ENCODE results near the gene C18orf63.

The C18orf63 gene

DNA sequence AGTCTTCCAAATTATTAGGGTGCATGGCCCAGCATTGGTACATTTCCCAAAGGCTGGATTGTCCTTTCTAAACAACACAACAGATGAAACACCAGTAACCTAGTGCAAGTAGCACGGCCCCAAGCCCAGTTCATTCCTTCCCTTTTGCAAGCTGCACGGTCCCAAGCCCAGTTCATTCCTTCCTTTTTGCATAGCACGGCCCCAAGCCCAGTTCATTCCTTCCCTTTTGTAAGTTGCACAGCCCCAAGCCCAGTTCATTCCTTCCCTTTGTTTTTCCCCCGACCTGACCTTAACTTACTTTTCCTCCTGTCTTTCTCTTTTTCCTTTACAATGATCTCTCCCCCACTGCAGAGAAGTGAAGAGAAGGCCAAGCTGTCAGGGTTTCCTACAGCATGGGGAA lies 60.9 kb downstream of the C18orf63 start:
- in situ Hi-C loops (cut with HindIII; ENCODE audit: low pct_unique_long_range_greater_than_20kb, low sequenced_read_pairs): no loop called here
- TF ChIP-seq JUND (IDR thresholded peaks at IDR 0.05; ENCODE audit: low read depth): no peak
- no peak for DNase-seq (ENCODE audit: low read depth in 1 of 2, low spot score in 1 of 2)

DNA sequence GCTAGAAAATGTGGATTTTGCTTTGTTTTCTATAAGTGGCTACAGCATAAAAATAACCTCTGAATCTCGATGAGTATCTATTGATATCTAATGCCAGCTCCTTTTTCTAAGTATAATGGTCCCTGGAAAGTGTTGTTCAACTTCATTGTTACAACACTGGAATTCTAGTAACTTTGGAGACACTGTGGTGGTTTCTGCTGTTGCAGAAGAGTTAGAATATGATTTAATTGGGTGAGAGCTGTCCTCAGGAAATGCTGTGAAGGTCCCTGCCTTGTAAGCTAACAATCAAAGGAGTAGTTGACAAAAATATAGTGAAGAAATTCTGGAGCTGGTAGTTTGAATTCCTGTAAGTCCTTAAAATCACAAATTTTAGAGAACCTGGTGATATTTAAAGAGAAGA lies 62.1 kb downstream of the C18orf63 start:
- in situ Hi-C loops (cut with HindIII; ENCODE audit: low pct_unique_long_range_greater_than_20kb, low sequenced_read_pairs): no loop called here
- DNase-seq (ENCODE audit: low read depth in 1 of 2, low spot score in 1 of 2): no peak
- TF ChIP-seq JUND (IDR thresholded peaks at IDR 0.05; ENCODE audit: low read depth): no peak

DNA sequence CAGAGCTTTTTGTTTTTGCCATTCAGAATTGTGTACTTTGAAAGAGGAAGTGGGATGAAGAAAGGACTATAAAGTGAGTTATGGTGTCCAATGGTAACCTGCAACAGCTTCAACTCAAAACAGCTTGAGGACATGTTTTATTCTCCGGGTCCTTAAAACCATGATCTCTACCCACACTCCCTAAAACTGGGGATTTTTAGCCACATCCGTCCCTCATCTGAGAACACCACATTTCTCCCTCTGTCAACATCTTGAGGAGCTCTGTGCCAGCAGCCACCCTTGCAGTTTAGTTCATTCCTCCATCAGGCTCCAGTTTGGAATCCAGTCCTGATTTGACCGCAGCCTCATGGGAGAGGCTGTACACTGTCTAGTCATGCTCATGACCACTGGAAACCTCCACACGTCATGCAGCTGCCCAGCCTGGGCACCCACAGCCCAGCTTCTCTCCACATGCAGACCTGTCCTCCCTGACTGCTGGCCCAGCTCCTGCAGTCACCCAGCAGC lies 62.6 kb downstream of the C18orf63 start:
- DNase-seq (ENCODE audit: low read depth in 1 of 2, low spot score in 1 of 2): no peak
- no peak for TF ChIP-seq JUND (IDR thresholded peaks at IDR 0.05; ENCODE audit: low read depth)
- in situ Hi-C loops (cut with HindIII; ENCODE audit: low pct_unique_long_range_greater_than_20kb, low sequenced_read_pairs): no loop called here

DNA sequence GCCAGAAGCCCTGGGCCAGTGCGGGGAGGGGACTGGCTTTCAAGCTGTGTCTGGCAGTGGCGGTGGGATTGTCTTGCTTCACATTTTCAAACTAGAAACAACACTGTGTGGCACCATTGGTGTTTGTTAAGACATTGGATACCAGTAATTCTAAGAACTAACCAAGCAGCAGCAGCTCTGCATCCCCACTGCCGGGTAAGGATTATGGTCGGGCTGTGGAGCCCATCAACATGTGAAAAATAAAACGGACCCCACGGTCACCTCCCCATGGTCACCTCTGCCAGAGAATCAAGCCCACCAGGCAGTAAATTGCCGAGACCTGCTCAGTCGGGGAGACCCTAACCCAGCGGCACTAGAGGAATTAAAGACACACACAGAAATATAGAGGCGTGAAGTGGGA lies 65.3 kb downstream of the C18orf63 start:
- TF ChIP-seq JUND (IDR thresholded peaks at IDR 0.05; ENCODE audit: low read depth): no peak
- in situ Hi-C loops (cut with HindIII; ENCODE audit: low pct_unique_long_range_greater_than_20kb, low sequenced_read_pairs): no loop called here
- DNase-seq (ENCODE audit: low read depth in 1 of 2, low spot score in 1 of 2): no peak

DNA sequence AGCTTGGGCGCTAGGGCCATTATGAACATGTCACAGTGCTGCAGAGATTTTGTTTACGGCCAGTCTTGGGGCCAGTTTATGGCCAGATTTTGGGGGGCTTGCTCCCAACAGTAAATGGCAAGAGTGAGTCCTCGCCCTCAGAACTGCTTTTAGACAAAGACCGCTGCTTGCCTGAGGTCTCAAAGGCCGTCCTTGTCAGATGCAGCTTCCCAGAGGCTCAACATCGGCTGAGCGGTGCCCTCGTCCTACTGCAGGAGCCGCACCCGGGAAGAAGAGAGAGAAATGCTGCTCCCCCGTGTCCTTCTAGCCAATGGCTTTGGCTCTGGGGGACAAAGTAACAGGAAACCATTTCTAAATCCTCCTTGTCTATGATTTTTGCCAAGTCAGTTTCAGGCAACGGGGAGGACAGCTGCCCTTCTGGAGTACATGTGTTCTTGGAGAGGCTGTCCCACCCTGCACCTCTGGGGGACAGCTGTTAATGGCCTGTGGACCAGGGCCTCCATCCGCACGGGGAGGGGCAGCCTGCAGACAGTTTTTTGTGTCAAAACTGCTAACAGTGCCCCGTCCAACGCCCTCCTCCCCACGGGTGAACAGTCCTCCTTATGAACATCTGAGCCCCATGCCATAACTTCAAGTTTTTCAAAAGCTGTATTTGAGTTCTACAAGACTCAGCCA lies 66.1 kb downstream of the C18orf63 start:
- no peak for TF ChIP-seq JUND (IDR thresholded peaks at IDR 0.05; ENCODE audit: low read depth)
- in situ Hi-C loops (cut with HindIII; ENCODE audit: low pct_unique_long_range_greater_than_20kb, low sequenced_read_pairs): no loop called here
- DNase-seq (ENCODE audit: low read depth in 1 of 2, low spot score in 1 of 2): no peak

DNA sequence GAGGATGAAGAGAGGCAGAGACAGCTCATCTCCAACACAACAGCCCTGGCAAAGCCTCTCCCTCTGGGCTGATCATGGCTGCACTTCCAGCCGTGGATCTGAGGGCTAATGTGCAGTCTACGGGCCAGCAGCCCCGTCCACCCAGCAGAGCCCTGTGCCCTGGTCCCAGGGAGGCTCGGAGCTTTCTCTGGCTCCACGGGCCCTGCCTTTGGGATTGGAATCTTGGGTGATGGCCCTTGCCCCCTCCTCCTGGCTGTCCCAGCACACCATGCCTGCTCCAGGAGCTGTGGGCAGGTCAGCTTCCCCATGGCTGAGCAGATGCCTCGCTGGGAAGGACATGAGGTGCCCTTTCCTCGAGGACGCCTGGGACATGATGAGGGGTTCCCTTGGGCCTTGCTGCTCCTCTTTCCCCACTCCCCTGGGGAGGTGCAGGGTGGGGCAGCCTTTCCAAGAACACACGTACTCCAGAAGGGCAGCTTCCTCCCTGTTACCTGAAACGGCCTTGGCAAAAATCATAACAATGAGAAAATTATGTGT lies 66.9 kb downstream of the C18orf63 start:
- in situ Hi-C loops (cut with HindIII; ENCODE audit: low pct_unique_long_range_greater_than_20kb, low sequenced_read_pairs): no loop called here
- TF ChIP-seq JUND (IDR thresholded peaks at IDR 0.05; ENCODE audit: low read depth): no peak
- DNase-seq (ENCODE audit: low read depth in 1 of 2, low spot score in 1 of 2): no peak

DNA sequence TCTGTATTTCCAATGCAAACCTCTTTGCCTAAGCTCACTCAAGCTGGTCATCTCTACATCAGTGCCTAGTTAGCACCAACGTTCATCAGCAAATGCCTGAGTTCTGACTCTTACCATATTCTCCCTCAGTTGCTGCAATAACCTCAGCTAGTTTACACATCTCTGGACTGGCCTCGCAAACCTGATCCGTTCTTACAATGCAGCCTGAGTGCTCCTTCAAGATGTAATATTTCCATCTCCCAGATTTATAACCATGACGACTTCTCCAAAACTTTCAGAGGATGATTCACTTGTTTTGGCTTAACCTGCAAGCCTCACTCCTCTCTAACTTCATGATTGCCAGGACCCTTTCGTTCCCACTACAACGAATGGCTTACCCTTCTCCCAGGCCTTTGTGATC lies 71.7 kb downstream of the C18orf63 start:
- no peak for TF ChIP-seq JUND (IDR thresholded peaks at IDR 0.05; ENCODE audit: low read depth)
- no peak for DNase-seq (ENCODE audit: low read depth in 1 of 2, low spot score in 1 of 2)
- in situ Hi-C loops (cut with HindIII; ENCODE audit: low pct_unique_long_range_greater_than_20kb, low sequenced_read_pairs): no loop called here

DNA sequence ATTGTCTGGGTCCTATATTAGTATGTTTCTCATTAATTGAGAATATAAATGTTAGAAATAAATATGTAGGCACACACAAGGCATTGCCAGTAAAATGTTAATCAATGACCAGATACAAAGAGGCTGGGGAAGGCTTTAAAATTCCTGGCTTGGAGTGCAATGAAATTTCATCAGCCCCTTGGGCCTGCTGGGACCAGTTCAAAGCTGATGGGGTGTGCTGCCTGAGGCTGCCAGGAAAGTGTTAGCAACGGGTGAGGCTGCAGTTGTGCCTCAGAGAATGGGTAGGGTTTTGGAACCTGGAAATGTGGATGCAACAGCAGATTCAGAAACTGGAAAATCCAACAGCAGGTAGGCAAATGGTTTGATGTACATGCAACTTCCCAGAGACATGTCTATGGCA lies 72.6 kb downstream of the C18orf63 start:
- no peak for DNase-seq (ENCODE audit: low read depth in 1 of 2, low spot score in 1 of 2)
- in situ Hi-C loops (cut with HindIII; ENCODE audit: low pct_unique_long_range_greater_than_20kb, low sequenced_read_pairs): no loop called here

DNA sequence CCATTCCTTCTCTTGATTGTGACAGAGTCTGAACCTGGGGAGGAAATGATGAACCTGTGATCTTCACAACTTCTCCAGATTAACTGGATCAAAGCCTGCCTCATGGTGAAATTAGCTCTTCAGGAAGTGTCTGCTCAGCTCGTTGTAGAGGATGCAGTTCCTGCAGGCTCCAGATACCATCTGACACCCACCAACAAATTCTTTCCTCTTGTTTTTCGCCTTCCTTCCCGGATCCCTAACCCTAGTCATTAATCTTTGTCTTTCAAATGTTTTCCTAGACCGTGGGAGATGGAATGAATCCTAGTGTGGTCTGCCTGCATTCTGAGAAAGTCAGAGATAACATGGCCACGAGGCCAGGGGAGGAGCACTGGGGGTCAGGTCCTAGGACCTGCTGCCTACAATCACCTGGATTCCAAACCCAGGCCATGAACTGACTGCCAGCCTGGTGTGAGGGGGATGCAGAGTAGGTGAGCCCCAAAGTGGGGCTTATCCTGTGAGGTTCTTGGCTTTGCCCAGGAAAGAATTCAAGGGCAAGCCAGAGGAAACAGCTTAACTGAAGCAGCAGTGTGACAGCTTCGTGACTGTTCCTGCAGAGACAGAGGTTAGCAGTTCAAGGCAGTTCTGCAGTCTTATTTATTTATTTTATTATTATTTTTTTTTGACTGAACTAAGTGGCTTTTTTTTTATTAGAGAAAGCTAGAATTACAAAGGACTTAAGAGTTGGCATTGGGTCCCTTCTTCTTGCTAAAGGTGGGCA lies 73.7 kb downstream of the C18orf63 start:
- TF ChIP-seq JUND (IDR thresholded peaks at IDR 0.05; ENCODE audit: low read depth): no peak
- in situ Hi-C loops (cut with HindIII; ENCODE audit: low pct_unique_long_range_greater_than_20kb, low sequenced_read_pairs): no loop called here

More for the DNA sequence above, 72.6 kb downstream of the C18orf63 start:
- no peak for TF ChIP-seq JUND (IDR thresholded peaks at IDR 0.05; ENCODE audit: low read depth)

DNA sequence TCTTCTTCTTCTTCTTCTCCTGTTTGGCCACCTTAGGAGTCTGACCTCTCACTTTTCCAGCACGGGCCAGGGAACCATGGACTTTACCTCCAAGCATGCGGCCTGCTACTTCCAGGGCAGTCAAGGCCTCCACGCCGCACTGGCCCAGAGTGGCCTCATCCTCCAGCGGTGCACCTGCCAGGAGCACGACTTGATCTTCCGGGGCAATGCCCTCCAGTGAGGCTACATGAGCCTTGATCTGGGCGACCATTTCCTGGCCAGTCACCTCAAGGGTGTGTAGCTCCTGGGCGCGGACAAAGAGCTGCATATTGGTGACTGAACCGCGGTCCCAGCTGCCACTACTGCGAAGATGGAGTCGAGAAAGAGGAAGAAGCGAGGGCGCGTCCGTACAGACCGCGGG lies 74.4 kb downstream of the C18orf63 start:
- in situ Hi-C loops (cut with HindIII; ENCODE audit: low pct_unique_long_range_greater_than_20kb, low sequenced_read_pairs): no loop called here

More for the DNA sequence above, 73.7 kb downstream of the C18orf63 start:
- DNase-seq (ENCODE audit: low read depth in 1 of 2, low spot score in 1 of 2): no peak

DNA sequence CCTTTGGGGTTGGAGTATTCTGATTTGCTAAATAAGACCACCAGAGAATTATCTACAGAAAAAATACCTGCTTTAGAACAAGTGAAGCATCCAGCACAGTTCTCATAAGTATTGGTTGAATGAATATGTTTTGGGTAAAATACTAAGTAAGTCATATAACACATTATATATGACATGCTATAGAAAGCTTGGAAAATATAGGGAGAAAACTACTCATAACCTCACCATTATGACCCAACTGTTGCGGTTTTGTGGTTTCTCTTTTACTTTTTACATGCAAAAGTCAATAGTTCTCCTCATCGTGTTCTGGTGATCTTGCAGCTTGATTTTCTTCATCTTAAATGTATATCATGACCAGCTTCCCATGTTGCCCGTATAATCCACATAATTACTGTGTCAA lies 75.3 kb downstream of the C18orf63 start:
- no peak for TF ChIP-seq JUND (IDR thresholded peaks at IDR 0.05; ENCODE audit: low read depth)
- DNase-seq (ENCODE audit: low read depth in 1 of 2, low spot score in 1 of 2): no peak
- in situ Hi-C loops (cut with HindIII; ENCODE audit: low pct_unique_long_range_greater_than_20kb, low sequenced_read_pairs): no loop called here

More for the DNA sequence above, 74.4 kb downstream of the C18orf63 start:
- no peak for TF ChIP-seq JUND (IDR thresholded peaks at IDR 0.05; ENCODE audit: low read depth)
- no peak for DNase-seq (ENCODE audit: low read depth in 1 of 2, low spot score in 1 of 2)

DNA sequence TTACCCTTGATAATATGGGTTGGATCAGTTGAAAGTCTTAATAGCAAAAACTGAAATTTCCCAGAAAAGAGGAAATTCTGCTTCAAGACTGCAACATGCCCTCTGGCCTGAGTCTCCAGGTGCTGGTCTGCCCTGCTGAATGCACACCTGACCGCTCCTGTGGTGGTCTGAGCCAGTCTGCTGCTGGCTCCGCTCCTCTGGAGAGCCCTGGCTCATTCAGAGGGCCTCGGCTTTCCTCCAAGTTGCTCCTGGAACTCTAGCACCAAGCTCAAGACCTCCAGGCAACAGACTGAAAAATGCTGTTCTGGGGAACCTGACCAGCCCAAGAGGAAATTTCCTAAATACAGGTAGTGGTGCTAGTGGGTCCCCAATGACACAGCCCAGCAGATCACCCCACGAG lies 76.7 kb downstream of the C18orf63 start:
- no peak for TF ChIP-seq JUND (IDR thresholded peaks at IDR 0.05; ENCODE audit: low read depth)
- in situ Hi-C loops (cut with HindIII; ENCODE audit: low pct_unique_long_range_greater_than_20kb, low sequenced_read_pairs): no loop called here
- no peak for DNase-seq (ENCODE audit: low read depth in 1 of 2, low spot score in 1 of 2)

DNA sequence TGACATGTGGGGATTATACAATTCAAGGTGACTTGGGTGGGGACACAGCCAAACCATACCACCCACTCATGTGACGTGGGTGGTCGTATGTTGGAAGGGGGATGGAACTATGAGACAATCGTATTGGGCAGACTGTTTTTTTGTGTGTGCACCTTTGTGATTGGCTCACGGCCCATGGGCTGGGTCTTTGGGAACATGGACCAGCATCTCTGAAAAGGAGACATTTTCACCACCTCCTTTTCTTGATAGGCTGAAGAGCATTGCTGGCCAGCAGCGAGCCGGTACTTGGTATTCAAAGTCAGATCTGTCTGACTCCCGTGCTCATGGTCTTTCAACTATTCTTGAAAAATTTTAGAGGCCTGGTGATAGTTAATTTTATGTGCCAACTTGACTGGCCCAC lies 79.4 kb downstream of the C18orf63 start:
- DNase-seq (ENCODE audit: low read depth in 1 of 2, low spot score in 1 of 2): no peak
- no peak for TF ChIP-seq JUND (IDR thresholded peaks at IDR 0.05; ENCODE audit: low read depth)
- in situ Hi-C loops (cut with HindIII; ENCODE audit: low pct_unique_long_range_greater_than_20kb, low sequenced_read_pairs): no loop called here
